ENCODE results near the gene FA2H.

- TF ChIP-seq CTCF (IDR thresholded peaks at IDR 0.05 in 4 of 5, conservative IDR thresholded peaks at IDR 0.05 in 1 of 5) (no peak), POLR2A (IDR thresholded peaks at IDR 0.05) (no peak)
These were observed 21.4 kb downstream of the FA2H start for GRCh38 chr16:74753180-74753579.

All from gastrocnemius medialis (tissue), 4 donors.